SK-N-SH (cell line): ENCODE measurements around the gene TRMT112. TPM values are rescaled to one million over a fixed set of nuclear protein-coding genes. Genes with fewer than 3 reads are reported as not detected.

Experiments
- CTCF ChIA-PET: fragments of 300-600, 350-600 bp; formaldehyde crosslinking; extraction: SDS; loops from one replicate; lab custom pipeline; 2021; lab: Yijun Ruan, JAX
- POLR2A ChIA-PET: fragments of 350-600 bp; sonication (Branson Sonifier 250); formaldehyde crosslinking; extraction: SDS; loops from one replicate; lab custom pipeline; 2020; ENCODE audit warnings: antibody characterized with exemption, inconsistent platforms; lab: Yijun Ruan, JAX
- DNase-seq: peaks from one replicate; pipeline ENCODE4 v3.0.0; 2012
- H2AFZ ChIP-seq: fragments of 200-600 bp; sonication (generic); 2 replicates; pipeline ENCODE4 v1.8.1; 2016; ENCODE audit warnings: antibody characterized with exemption, mild to moderate bottlenecking, low read depth
- H3F3A ChIP-seq: fragments of 200-600 bp; sonication (generic); replicated peaks from 2 replicates; pipeline ENCODE3; 2016; ENCODE audit warnings: antibody characterized with exemption, mild to moderate bottlenecking; ENCODE audit not compliant: insufficient read depth
- H3K27ac ChIP-seq, 2 experiments: fragments of 200-500 bp in 1 of 2; fragments of 200-600 bp in 1 of 2; sonication (Bioruptor generic) in 1 of 2; sonication (generic), shearing (Covaris generic) in 1 of 2; 2 replicates each; pipeline versions ENCODE4 v1.5.1 to v1.6.1; 2014 to 2016; ENCODE audit warnings: low read depth in 2 of 2, inconsistent platforms in 1 of 2, low read length in 1 of 2, mild to moderate bottlenecking in 1 of 2, mixed read lengths in 1 of 2
- H3K27me3 ChIP-seq: fragments of 200-600 bp; sonication (generic), shearing (Covaris generic); 2 replicates; pipeline ENCODE4 v1.6.1; 2016; ENCODE audit warnings: mixed run types; ENCODE audit not compliant: insufficient read depth
- H3K36me3 ChIP-seq, 2 experiments: fragments of 200-500 bp in 1 of 2; fragments of 200-600 bp in 1 of 2; sonication (Bioruptor generic) in 1 of 2; sonication (generic) in 1 of 2; replicated peaks in 1 of 2; 2 replicates each; pipeline versions ENCODE3 to v1.5.1; 2014 to 2016; ENCODE audit warnings: low read length in 1 of 2, mild to moderate bottlenecking in 1 of 2; ENCODE audit not compliant: insufficient read depth in 2 of 2, control insufficient read depth in 1 of 2
- H3K4me1 ChIP-seq, 2 experiments: fragments of 200-500 bp in 1 of 2; fragments of 200-600 bp in 1 of 2; sonication (Bioruptor generic) in 1 of 2; sonication (generic), shearing (Covaris generic) in 1 of 2; 2 replicates each; pipeline versions ENCODE4 v1.5.1 to v1.6.1; 2014 to 2016; ENCODE audit warnings: low read depth in 1 of 2, low read length in 1 of 2, mixed run types in 1 of 2; ENCODE audit not compliant: insufficient read depth in 2 of 2, control insufficient read depth in 1 of 2
- H3K4me2 ChIP-seq: fragments of 200-600 bp; sonication (generic), shearing (Covaris generic); 2 replicates; pipeline ENCODE4 v1.6.1; 2017; ENCODE audit warnings: mixed run types
- H3K4me3 ChIP-seq, 2 experiments: fragments of 200-500 bp in 1 of 2; fragments of 200-600 bp in 1 of 2; sonication (Bioruptor generic) in 1 of 2; sonication (generic), shearing (Covaris generic) in 1 of 2; 2 replicates each; pipeline versions ENCODE4 v1.5.1 to v1.8.1; 2014 to 2016; ENCODE audit warnings: low read depth in 2 of 2, inconsistent platforms in 1 of 2, low read length in 1 of 2, mild to moderate bottlenecking in 1 of 2, mixed read lengths in 1 of 2, moderate library complexity in 1 of 2
- H3K79me2 ChIP-seq: fragments of 200-600 bp; sonication (generic); 2 replicates; pipeline ENCODE4 v1.8.1; 2017; ENCODE audit warnings: mild to moderate bottlenecking; ENCODE audit not compliant: insufficient read depth
- H3K9ac ChIP-seq: fragments of 200-600 bp; sonication (generic); 2 replicates; pipeline ENCODE4 v1.6.1; 2017; ENCODE audit warnings: mixed run types
- H3K9me2 ChIP-seq: fragments of 200-600 bp; sonication (generic); 2 replicates; pipeline ENCODE4 v1.6.1; 2017; ENCODE audit warnings: mixed run types
- H3K9me3 ChIP-seq: fragments of 200-600 bp; sonication (generic); 2 replicates; pipeline ENCODE4 v1.6.1; 2017; ENCODE audit warnings: mixed run types, mild to moderate bottlenecking, moderate library complexity
- H4K20me1 ChIP-seq: fragments of 200-600 bp; sonication (generic); 2 replicates; pipeline ENCODE4 v1.6.1; 2017; ENCODE audit warnings: mild to moderate bottlenecking, mixed run types; ENCODE audit not compliant: insufficient read depth
- CHD2 ChIP-seq: fragments of 150-350 bp; IDR thresholded peaks from 2 replicates; pipeline ENCODE4 v1.6.1; 2018; ENCODE audit warnings: low read length; ENCODE audit not compliant: partially characterized antibody
- EP300 ChIP-seq, 2 experiments: IDR thresholded peaks; 2 replicates each; pipeline versions ENCODE4 v1.4.0 to v1.6.1; 2012; ENCODE audit warnings: borderline replicate concordance in 1 of 2, low read depth in 1 of 2, low read length in 1 of 2
- FOXJ3 ChIP-seq: sonication (generic); formaldehyde crosslinking; IDR thresholded peaks from 2 replicates; pipeline ENCODE4 v1.5.1; 2020; ENCODE audit warnings: mild to moderate bottlenecking, missing genetic modification reagents
- FOXM1 ChIP-seq: IDR thresholded peaks from 2 replicates; pipeline ENCODE4 v1.4.0; 2012; ENCODE audit warnings: low read depth, mild to moderate bottlenecking
- GATA2 ChIP-seq: sonication (generic); formaldehyde crosslinking; IDR thresholded peaks from 2 replicates; pipeline ENCODE4 v1.5.0; 2020; ENCODE audit warnings: mild to moderate bottlenecking, missing genetic modification reagents
- IRF3 ChIP-seq: fragments of 150-350 bp; IDR thresholded peaks from 2 replicates; pipeline ENCODE4 v1.6.1; 2016; ENCODE audit warnings: mild to moderate bottlenecking, low read depth, low read length
- MAX ChIP-seq: IDR thresholded peaks from 2 replicates; pipeline ENCODE4 v1.4.0; 2012; ENCODE audit warnings: low read depth
- MEF2A ChIP-seq: IDR thresholded peaks from 2 replicates; pipeline ENCODE4 v1.4.0; 2012; ENCODE audit warnings: low read depth, borderline replicate concordance
- NFIC ChIP-seq: IDR thresholded peaks from 2 replicates; pipeline ENCODE4 v1.4.0; 2012; ENCODE audit warnings: borderline replicate concordance
- PBX3 ChIP-seq: IDR thresholded peaks from 2 replicates; pipeline ENCODE4; 2012
- POLR2AphosphoS5 ChIP-seq: IDR thresholded peaks from 2 replicates; pipeline ENCODE4 v1.6.1; 2012; ENCODE audit warnings: low read depth, low read length
- REST ChIP-seq: IDR thresholded peaks from 2 replicates; pipeline ENCODE4 v1.6.1; 2012; ENCODE audit warnings: mild to moderate bottlenecking, low read depth, low read length, moderate library complexity
- SIN3A ChIP-seq: IDR thresholded peaks from 2 replicates; pipeline ENCODE4 v1.6.1; 2012; ENCODE audit warnings: low read depth, mild to moderate bottlenecking, low read length, moderate library complexity, borderline replicate concordance
- USF1 ChIP-seq: IDR thresholded peaks from 2 replicates; pipeline ENCODE4 v1.4.0; 2012; ENCODE audit warnings: low read depth, borderline replicate concordance
- YY1 ChIP-seq: IDR thresholded peaks from 2 replicates; pipeline ENCODE4 v1.4.0; 2012; ENCODE audit warnings: low read depth, mild to moderate bottlenecking
- ZBTB33 ChIP-seq: IDR thresholded peaks from 2 replicates; pipeline ENCODE4 v1.4.0; 2012; ENCODE audit warnings: low read depth, borderline replicate concordance
- WGBS: methylation state at CpG from one replicate; pipeline ENCODE4 v1.1.6; 2017; ENCODE audit warnings: low lambda C conversion rate; 5-methylcytosine and 5-hydroxymethylcytosine counted together
- polyA plus RNA-seq, 3 experiments: library from polyadenylated mRNA; depleted of rRNA; stranded (reverse); fragments of >200 nt; gene quantifications; 2 replicates each; pipeline ENCODE4 v1.2.3, GENCODE V29; 2012

Gene TRMT112
- polyA plus RNA-seq, 1 of the 3 experiments (the other 2 are of a cell fraction) = 699 TPM

GRCh38 chr11:64296236-64296635 lies 21.1 kb downstream of the TRMT112 start:
- no peak overlapping the region for H2AFZ ChIP-seq
- 25% methylated on average over 1 of the region's 1 CpG for WGBS
- TF ChIP-seq POLR2AphosphoS5 (no peak), CHD2 (no peak), EP300 (IDR thresholded peaks at IDR 0.05; ENCODE audit: borderline replicate concordance in 1 of 2, low read depth in 1 of 2, low read length in 1 of 2) (no peak), IRF3 (no peak), YY1 (no peak), PBX3 (no peak), GATA2 (CRISPR knock-in tag) (no peak), USF1 (no peak), FOXJ3 (no peak), MEF2A (no peak), NFIC (no peak), REST (no peak), ZBTB33 (no peak), MAX (no peak), SIN3A (no peak), FOXM1 (no peak)
- H3K4me3 ChIP-seq = no peak overlapping the region
- H3K27me3 ChIP-seq = peaks cover 13% of the 10 kb centered on the region
- H3K79me2 ChIP-seq = no peaks in the 10 kb centered on the region
- POLR2A ChIA-PET = interaction anchor here (0.6 to 0.7 kb wide), 2 partner anchors 8 to 18 kb away, joined by 3 read pairs; no protein-coding TSS in a partner anchor
- no peaks in the 10 kb centered on the region for H3F3A ChIP-seq
- no peaks in the 10 kb centered on the region for H3K9me3 ChIP-seq
- no peak overlapping the region for H3K9ac ChIP-seq
- H3K4me1 ChIP-seq = peaks cover 0 to 5% of the 10 kb centered on the region in 2 experiments; a peak in 1 of 4 replicates
- H3K36me3 ChIP-seq = no peaks in the 10 kb centered on the region
- CTCF ChIA-PET = interaction anchor here (1.7 to 1.9 kb wide), 2 partner anchors 11 to 26 kb away, joined by 5 to 12 read pairs; partner anchors contain the start of genes BAD and GPR137
- DNase-seq = no peak
- H3K27ac ChIP-seq = no peak overlapping the region
- no peak overlapping the region for H3K4me2 ChIP-seq
- H4K20me1 ChIP-seq = no peaks in the 10 kb centered on the region
- no peaks in the 10 kb centered on the region for H3K9me2 ChIP-seq
